Gastroesophageal sphincter (tissue), 3 donors: ENCODE measurements around the gene S1PR4.

Experiments
- EP300 ChIP-seq: sonication (generic); formaldehyde crosslinking; IDR thresholded peaks from one replicate; pipeline ENCODE4 v1.6.1; 2017; ENCODE audit warnings: antibody characterized with exemption, mild to moderate bottlenecking
- POLR2A ChIP-seq, 2 donors: fragments of 450-650 bp; IDR thresholded peaks; one replicate each; pipeline ENCODE4 v1.6.1; 2017; ENCODE audit warnings: antibody characterized with exemption in 2 of 2, mild to moderate bottlenecking in 2 of 2, moderate library complexity in 1 of 2
- POLR2AphosphoS5 ChIP-seq: sonication (generic); formaldehyde crosslinking; IDR thresholded peaks from one replicate; pipeline ENCODE4 v1.6.1; 2017; ENCODE audit warnings: antibody characterized with exemption
- TF ChIP-seq, protein P1 (sequence below), 4 experiments: fragments of 200-600 bp in 2 of 4; fragments of 450-650 bp in 2 of 4; sonication (generic) in 1 of 4; IDR thresholded peaks; one replicate each; pipeline ENCODE4 v1.5.1; 2017 to 2019; ENCODE audit warnings: antibody characterized with exemption in 4 of 4, mild to moderate bottlenecking in 2 of 4, moderate library complexity in 2 of 4

DNA sequence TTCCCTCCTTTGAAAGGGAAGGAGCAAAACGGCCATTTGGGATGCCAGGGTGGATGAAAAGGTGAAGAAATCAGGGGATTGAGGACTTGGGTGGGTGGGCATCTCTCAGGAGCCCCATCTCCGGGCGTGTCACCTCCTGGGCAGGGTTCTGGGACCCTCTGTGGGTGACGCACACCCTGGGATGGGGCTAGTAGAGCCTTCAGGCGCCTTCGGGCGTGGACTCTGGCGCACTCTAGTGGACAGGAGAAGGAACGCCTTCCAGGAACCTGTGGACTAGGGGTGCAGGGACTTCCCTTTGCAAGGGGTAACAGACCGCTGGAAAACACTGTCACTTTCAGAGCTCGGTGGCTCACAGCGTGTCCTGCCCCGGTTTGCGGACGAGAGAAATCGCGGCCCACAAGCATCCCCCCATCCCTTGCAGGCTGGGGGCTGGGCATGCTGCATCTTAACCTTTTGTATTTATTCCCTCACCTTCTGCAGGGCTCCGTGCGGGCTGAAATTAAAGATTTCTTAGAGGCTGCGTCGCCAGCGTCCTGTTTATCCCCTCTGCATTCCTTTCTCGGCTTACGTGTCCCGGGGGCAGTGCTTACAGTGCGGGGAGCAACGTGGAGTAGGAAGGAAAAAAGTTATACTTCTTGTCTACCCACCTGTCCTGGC, 15.2 kb upstream of the S1PR4 start:
- TF ChIP-seq POLR2A (IDR thresholded peaks at IDR 0.05) (no peak), EP300 (no peak), POLR2AphosphoS5 (no peak)
- TF ChIP-seq, protein P1, sequence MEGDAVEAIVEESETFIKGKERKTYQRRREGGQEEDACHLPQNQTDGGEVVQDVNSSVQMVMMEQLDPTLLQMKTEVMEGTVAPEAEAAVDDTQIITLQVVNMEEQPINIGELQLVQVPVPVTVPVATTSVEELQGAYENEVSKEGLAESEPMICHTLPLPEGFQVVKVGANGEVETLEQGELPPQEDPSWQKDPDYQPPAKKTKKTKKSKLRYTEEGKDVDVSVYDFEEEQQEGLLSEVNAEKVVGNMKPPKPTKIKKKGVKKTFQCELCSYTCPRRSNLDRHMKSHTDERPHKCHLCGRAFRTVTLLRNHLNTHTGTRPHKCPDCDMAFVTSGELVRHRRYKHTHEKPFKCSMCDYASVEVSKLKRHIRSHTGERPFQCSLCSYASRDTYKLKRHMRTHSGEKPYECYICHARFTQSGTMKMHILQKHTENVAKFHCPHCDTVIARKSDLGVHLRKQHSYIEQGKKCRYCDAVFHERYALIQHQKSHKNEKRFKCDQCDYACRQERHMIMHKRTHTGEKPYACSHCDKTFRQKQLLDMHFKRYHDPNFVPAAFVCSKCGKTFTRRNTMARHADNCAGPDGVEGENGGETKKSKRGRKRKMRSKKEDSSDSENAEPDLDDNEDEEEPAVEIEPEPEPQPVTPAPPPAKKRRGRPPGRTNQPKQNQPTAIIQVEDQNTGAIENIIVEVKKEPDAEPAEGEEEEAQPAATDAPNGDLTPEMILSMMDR (IDR thresholded peaks at IDR 0.05), result peak in 3 of 4 experiments; percentile 78 to 96 (median 79)
